AG04450 (cell line): ENCODE data around the gene GLTP. TPM values are rescaled to one million over a fixed set of nuclear protein-coding genes. Genes with fewer than 3 reads are reported as not detected.

ENCODE experiments used
- CTCF ChIA-PET: fragments of 300-600, 350-600 bp; formaldehyde crosslinking; extraction: SDS; loops from one replicate; lab custom pipeline; 2022; ENCODE audit warnings: antibody characterized with exemption, inconsistent platforms; lab: Charles Lee
- POLR2A ChIA-PET: fragments of 350-600 bp; formaldehyde crosslinking; extraction: SDS; loops from one replicate; lab custom pipeline; 2021; ENCODE audit warnings: antibody characterized with exemption, inconsistent platforms; lab: Yijun Ruan, JAX
- DNase-seq: peaks from one replicate; pipeline ENCODE4 v3.0.0-alpha.2; 2011; ENCODE audit warnings: low read depth, low spot score
- H3K27ac ChIP-seq: one replicate; pipeline ENCODE4 v1.5.1; 2012; ENCODE audit warnings: low read depth, low read length, control low read depth
- H3K27me3 ChIP-seq: one replicate; pipeline ENCODE4 v1.6.0; 2012; ENCODE audit warnings: low read length; ENCODE audit not compliant: control insufficient read depth, insufficient read depth
- H3K4me3 ChIP-seq: 2 replicates; pipeline ENCODE4 v1.5.1; 2011; ENCODE audit warnings: mild to moderate bottlenecking, low read depth, low read length, control low read depth
- H3K9me3 ChIP-seq: 2 replicates; pipeline ENCODE4 v1.5.1; 2012; ENCODE audit warnings: low read length; ENCODE audit not compliant: control insufficient read depth, insufficient read depth
- polyA plus RNA-seq: library from polyadenylated mRNA; depleted of rRNA; stranded (reverse); fragments of >200 nt; gene quantifications from 2 replicates; pipeline ENCODE4 v1.2.3, GENCODE V29; 2011
- TF ChIP-seq, protein P1 (sequence below): IDR thresholded peaks from 2 replicates; pipeline ENCODE4 v1.5.1; 2011; ENCODE audit warnings: low read depth, low read length, control low read depth, inconsistent platforms

GLTP gene
- polyA plus RNA-seq, 1 experiment = 30.3 TPM

DNA sequence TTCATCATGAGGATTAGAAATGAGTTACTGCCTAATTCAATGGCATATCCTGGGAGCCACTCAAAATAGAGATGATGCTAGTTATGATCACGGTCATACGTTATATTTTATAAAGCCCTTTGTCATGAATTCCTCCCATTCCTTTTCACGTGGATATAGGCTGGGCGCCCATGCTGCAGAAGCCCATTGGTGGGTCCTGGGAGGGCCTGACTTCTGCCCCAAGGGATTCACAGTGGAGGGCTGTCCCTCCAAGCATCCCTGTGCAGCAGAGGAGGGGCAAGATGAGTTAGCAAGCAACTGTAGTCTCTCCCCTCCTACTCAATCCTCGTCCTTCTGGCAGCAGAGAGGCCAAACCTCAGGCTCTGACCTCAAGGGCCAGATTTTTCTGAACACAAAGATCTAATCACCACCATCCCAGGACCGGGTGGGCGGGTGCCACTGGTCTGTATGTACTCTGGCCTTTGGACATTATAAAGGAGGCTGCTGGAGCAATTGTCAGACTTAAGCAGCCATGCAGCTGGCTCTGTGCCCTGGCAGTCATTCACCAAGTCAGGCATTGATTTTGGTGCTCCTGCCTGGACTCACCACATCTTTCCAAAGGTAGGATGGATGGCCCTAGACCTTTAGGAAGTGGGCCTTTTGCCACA lies 8.6 kb downstream of the GLTP start:
- H3K27ac ChIP-seq = peak overlapping the region; percentile 62
- TF ChIP-seq, protein P1, sequence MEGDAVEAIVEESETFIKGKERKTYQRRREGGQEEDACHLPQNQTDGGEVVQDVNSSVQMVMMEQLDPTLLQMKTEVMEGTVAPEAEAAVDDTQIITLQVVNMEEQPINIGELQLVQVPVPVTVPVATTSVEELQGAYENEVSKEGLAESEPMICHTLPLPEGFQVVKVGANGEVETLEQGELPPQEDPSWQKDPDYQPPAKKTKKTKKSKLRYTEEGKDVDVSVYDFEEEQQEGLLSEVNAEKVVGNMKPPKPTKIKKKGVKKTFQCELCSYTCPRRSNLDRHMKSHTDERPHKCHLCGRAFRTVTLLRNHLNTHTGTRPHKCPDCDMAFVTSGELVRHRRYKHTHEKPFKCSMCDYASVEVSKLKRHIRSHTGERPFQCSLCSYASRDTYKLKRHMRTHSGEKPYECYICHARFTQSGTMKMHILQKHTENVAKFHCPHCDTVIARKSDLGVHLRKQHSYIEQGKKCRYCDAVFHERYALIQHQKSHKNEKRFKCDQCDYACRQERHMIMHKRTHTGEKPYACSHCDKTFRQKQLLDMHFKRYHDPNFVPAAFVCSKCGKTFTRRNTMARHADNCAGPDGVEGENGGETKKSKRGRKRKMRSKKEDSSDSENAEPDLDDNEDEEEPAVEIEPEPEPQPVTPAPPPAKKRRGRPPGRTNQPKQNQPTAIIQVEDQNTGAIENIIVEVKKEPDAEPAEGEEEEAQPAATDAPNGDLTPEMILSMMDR = no peak

DNA sequence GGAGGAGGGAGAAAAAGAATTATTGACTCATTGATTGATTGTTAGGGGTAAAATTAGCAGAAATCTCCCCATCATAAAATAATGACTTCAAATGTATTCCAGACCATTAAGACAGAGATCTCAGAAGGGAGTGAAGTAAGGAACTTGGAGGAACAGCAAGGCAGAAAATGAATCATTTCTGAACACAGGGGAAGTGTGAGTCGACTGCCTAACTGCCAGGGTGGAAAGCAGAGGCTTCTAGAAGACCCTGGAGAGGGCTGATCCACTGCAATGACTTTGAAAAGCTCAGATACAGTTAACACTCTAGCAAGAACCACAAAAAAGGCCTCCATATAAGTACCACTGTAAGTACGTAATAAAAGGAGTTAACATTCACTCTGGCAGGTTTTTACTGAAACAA lies 9.7 kb downstream of the GLTP start:
- no peak for DNase-seq
- Histone ChIP-seq H3K4me3 (no peak overlapping the region), H3K27ac (no peak overlapping the region), H3K9me3 (no peaks in the 10 kb centered on the region), H3K27me3 (no peaks in the 10 kb centered on the region)
- POLR2A ChIA-PET = interaction anchor here (0.5 kb wide), 1 partner anchor 32 kb away, joined by 4 read pairs; no protein-coding TSS in a partner anchor
- TF ChIP-seq, protein P1 = no peak
- CTCF ChIA-PET = interaction anchor here (3.6 kb wide), 1 partner anchor 18 kb away, joined by 19 read pairs; no protein-coding TSS in a partner anchor

More for the DNA sequence above, 8.6 kb downstream of the GLTP start:
- ChIA-PET CTCF (interaction anchor here (2.1 to 3.6 kb wide), 2 partner anchors 19 to 26 kb away, joined by 10 to 19 read pairs; no protein-coding TSS in a partner anchor), POLR2A (no interaction called here)
- Histone ChIP-seq H3K9me3 (no peaks in the 10 kb centered on the region), H3K27me3 (no peaks in the 10 kb centered on the region), H3K4me3 (no peak overlapping the region)
- no peak for DNase-seq

DNA sequence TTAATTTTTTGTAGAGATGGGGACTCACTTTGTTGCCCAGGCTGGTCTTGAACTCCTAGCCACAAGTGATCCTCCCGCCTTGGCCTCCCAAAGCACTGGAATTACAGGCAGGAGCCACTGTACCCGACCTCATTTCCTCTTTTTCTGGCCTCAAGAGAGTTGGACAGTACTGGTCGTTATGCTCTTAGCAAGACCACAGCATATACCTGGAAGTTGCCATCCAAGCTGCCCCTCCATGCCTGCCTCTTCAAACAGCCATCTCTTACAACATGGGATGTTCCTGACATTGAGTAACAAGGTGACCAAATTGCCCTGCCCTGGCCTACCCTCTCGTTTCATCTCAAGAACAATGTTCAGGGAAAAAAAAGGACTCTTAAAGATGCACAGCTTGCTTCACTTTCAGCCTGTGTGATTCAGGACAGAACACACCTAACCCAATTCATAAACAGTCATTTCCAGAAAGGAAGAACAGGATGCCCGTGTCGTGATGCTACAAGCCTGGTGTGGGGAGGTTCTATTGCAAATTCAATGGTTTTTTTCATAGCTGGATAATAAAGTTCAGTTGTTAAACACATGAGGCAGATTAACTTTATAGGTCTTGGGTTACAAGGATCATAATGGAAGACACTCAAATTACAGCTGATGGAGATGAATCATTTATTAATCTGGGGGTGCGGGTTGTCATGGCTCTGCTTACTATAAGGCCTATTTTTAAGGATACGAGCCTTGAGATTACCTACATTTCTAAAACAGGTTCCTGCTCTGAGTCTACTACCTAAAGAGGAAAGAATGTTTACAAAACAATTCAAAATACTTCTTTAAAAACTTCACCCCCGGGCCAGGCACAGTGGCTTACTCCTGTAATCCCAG lies 11.9 kb downstream of the GLTP start:
- ChIA-PET POLR2A (no interaction called here), CTCF (interaction anchor here (1.1 to 1.3 kb wide), 2 partner anchors 15 to 16 kb away, joined by 3 to 7 read pairs; no protein-coding TSS in a partner anchor)
- Histone ChIP-seq H3K27me3 (no peaks in the 10 kb centered on the region), H3K9me3 (no peaks in the 10 kb centered on the region), H3K27ac (no peak overlapping the region), H3K4me3 (no peak overlapping the region)
- TF ChIP-seq, protein P1 = no peak
- no peak for DNase-seq

DNA sequence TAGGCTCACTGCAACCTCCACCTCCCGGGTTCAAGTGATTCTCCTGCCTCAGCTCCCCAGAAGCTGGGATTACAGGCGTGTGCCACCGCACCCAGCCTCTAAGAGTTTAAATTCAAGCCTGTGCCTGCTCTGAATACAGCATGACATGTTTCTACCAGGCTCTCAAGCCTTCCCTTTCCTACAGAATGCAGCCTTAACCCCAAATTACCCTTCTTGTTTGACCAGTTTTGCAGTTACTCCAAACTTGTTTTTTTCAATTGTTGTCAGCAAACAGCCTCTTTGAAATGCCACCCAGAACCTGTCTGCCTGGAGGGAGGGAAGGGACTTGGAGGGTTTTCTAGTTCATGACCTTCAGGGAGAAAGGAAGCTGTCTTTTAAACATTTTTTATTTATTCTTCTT lies 15.4 kb downstream of the GLTP start:
- H3K27ac ChIP-seq = peak overlapping the region; percentile 31
- DNase-seq = no peak
- ChIA-PET CTCF (interaction anchor here (0.7 to 5.5 kb wide), 4 partner anchors 8 to 57 kb away, joined by 3 to 39 read pairs (median 15); no protein-coding TSS in a partner anchor), POLR2A (interaction anchor here (0.5 kb wide), 1 partner anchor 566 kb away, joined by 3 read pairs; no protein-coding TSS in a partner anchor)
- no peaks in the 10 kb centered on the region for H3K9me3 ChIP-seq
- H3K4me3 ChIP-seq = no peak overlapping the region
- TF ChIP-seq, protein P1 = no peak
- no peaks in the 10 kb centered on the region for H3K27me3 ChIP-seq
